HL-60 (cell line): ENCODE results near the gene PLCH2.

ENCODE experiments used
- DNase-seq, 2 experiments: peaks; one replicate each; pipeline ENCODE4 v3.0.0-alpha.2; 2010 to 2020; ENCODE audit warnings: low read depth in 1 of 2, low spot score in 1 of 2
- H3K27ac ChIP-seq: fragments of 250-450 bp; sonication (Bioruptor Pico); replicated peaks from 2 replicates; pipeline ENCODE4 v1.5.1; 2020; ENCODE audit warnings: mild to moderate bottlenecking, moderate library complexity
- H3K27me3 ChIP-seq: fragments of 250-450 bp; sonication (Bioruptor Pico); 2 replicates; pipeline ENCODE4 v1.5.1; 2021; ENCODE audit warnings: mild to moderate bottlenecking, moderate library complexity; ENCODE audit not compliant: insufficient read depth, poor library complexity, severe bottlenecking
- H3K4me3 ChIP-seq: replicated peaks from 2 replicates; pipeline ENCODE4 v1.5.1; 2011; ENCODE audit warnings: mild to moderate bottlenecking, control low read depth, low read length; ENCODE audit not compliant: insufficient read depth
- GABPA ChIP-seq: IDR thresholded peaks from 2 replicates; pipeline ENCODE4 v1.6.1; 2012; ENCODE audit warnings: low read depth
- POLR2AphosphoS5 ChIP-seq: IDR thresholded peaks from 2 replicates; pipeline ENCODE4 v1.6.1; 2012; ENCODE audit warnings: low read depth
- REST ChIP-seq: IDR thresholded peaks from 2 replicates; pipeline ENCODE4 v1.6.1; 2012; ENCODE audit warnings: low read depth; ENCODE audit not compliant: insufficient replicate concordance
- SPI1 ChIP-seq: IDR thresholded peaks from 2 replicates; pipeline ENCODE4 v1.6.1; 2012; ENCODE audit warnings: low read depth, mild to moderate bottlenecking, borderline replicate concordance
- TF ChIP-seq, protein P1 (sequence below): IDR thresholded peaks from one replicate; pipeline ENCODE4 v1.5.1; 2011; ENCODE audit warnings: low read length, control low read depth, inconsistent platforms; ENCODE audit not compliant: insufficient read depth

Gene PLCH2

DNA sequence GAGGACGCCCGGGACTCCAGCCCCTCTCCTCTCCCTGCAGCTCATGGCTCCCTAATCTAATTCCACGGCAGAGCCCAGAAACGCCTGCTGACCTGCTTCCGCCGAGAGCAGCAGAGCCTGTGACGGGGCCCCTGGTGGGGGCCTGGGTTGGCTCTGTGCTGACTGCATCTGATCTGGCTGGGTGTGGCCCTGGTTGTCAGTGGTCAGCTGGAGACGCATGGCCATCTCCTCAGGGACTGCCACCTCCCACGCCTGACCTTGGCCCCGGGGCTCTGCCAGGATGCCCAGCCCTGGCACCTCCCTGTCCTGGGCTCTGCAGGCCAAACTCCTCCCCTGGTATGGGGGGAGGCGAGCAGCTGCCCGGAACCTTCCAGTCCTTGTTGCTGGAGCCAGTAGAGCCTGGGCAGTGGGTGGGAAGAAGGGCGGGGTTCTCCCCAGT, 1.1 kb upstream of the PLCH2 start:
- no peak overlapping the region for H3K4me3 ChIP-seq
- TF ChIP-seq SPI1 (no peak), REST (no peak), POLR2AphosphoS5 (no peak), GABPA (no peak)
- TF ChIP-seq, protein P1, sequence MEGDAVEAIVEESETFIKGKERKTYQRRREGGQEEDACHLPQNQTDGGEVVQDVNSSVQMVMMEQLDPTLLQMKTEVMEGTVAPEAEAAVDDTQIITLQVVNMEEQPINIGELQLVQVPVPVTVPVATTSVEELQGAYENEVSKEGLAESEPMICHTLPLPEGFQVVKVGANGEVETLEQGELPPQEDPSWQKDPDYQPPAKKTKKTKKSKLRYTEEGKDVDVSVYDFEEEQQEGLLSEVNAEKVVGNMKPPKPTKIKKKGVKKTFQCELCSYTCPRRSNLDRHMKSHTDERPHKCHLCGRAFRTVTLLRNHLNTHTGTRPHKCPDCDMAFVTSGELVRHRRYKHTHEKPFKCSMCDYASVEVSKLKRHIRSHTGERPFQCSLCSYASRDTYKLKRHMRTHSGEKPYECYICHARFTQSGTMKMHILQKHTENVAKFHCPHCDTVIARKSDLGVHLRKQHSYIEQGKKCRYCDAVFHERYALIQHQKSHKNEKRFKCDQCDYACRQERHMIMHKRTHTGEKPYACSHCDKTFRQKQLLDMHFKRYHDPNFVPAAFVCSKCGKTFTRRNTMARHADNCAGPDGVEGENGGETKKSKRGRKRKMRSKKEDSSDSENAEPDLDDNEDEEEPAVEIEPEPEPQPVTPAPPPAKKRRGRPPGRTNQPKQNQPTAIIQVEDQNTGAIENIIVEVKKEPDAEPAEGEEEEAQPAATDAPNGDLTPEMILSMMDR: no peak
- DNase-seq: no peak
- peaks cover 8% of the 10 kb centered on the region for H3K27me3 ChIP-seq
- no peak overlapping the region for H3K27ac ChIP-seq

DNA sequence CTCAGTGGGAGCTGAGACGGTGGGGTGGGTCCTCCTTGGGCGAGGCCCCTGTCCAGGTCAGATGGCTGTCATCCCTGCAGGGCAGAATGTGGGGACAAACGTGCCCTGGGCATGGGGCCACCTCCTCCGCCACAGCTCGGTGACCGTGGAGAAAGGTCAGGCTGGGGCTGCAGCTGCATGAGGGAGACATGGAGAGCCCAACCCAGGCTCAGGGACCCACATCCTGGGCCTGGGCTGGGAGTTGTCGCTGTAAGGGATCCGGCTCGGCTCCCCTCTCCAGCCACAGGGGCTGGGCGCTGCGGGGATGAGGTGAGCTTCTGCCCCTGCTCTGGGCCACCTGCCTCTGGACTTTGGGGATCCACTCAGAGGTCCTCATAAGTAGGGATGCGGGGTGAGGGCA, 518 bp upstream of the PLCH2 start:
- Histone ChIP-seq H3K4me3 (no peak overlapping the region), H3K27ac (no peak overlapping the region), H3K27me3 (peaks cover 8% of the 10 kb centered on the region)
- no peak for DNase-seq
- TF ChIP-seq POLR2AphosphoS5 (no peak), SPI1 (no peak), REST (no peak), GABPA (no peak)
- TF ChIP-seq, protein P1: no peak

DNA sequence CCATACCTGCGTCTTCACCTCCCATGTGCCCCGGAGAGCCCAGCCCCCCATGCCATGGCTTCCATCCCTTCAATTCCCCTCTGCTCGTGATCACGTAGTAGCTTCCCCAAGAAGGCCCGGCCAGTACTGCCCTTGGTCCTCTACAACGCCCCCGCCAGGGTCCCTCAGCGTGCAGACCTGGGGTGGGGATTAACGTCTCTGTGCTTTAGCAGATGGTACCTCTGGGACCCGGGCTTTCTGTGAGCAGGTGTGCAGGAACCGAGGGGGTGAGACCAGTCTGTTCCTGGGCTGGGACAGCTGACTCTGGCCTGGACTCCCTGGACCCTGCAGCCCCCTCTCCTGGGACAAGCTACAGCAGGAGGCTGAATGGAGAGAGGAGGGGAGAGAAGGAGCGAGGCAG, 1.2 kb downstream of the PLCH2 start:
- no peak for DNase-seq
- Histone ChIP-seq H3K27me3 (peaks cover 8% of the 10 kb centered on the region), H3K4me3 (no peak overlapping the region), H3K27ac (no peak overlapping the region)
- TF ChIP-seq POLR2AphosphoS5 (no peak), SPI1 (no peak)

- peaks cover 3% of the 10 kb centered on the region for H3K27me3 ChIP-seq
- H3K27ac ChIP-seq: no peak overlapping the region
- DNase-seq: no peak
- TF ChIP-seq POLR2AphosphoS5: no peak
- no peak for TF ChIP-seq SPI1
- no peak for TF ChIP-seq REST
- no peak for TF ChIP-seq GABPA
- TF ChIP-seq, protein P1: no peak
- no peak overlapping the region for H3K4me3 ChIP-seq
These were observed 1.9 kb downstream of the PLCH2 start for GRCh38 chr1:2477791-2478499.
